ENCODE results near the gene TTI1. TPM values are rescaled to one million over a fixed set of nuclear protein-coding genes. Genes with fewer than 3 reads are reported as not detected.

Gene TTI1
- total RNA-seq, result 10 to 100 TPM; 16.2 to 31.3 TPM

GRCh38 chr20:38033330-38034107 is at the start of gene TTI1, which contains the start of gene RPRD1B:
Gene TTI1 (minus strand): TSS chr20:38033456. CDS start chr20:38013816, 19,640 bp downstream.
Gene RPRD1B (plus strand): TSS chr20:38033746. CDS start chr20:38033948, 202 bp downstream.

Other genes starting within 250 kb of the TTI1 start
- 1 to 10 TPM in 1 of 2 donors, under 1 TPM in 1; 0.33 to 4.5 TPM for gene VSTM2L, start 130.3 kb downstream of the TTI1 start, total RNA-seq
- gene RPRD1B, start 290 bp upstream of the TTI1 start, total RNA-seq, result 10 to 100 TPM; 17.2 to 22.0 TPM
- gene TGM2, start 131.8 kb upstream of the TTI1 start, total RNA-seq, result 10 to 100 TPM; 13.1 to 20.0 TPM
- gene KIAA1755, start 227.3 kb upstream of the TTI1 start, total RNA-seq, result 1 to 10 TPM; 1.3 to 1.7 TPM